Activated B cell treated with CpG ODN at 0.5 μM for 24 hours (primary cell): ENCODE measurements around the gene SPSB1. TPM values are rescaled to one million over a fixed set of nuclear protein-coding genes. Genes with fewer than 3 reads are reported as not detected.

Experiments used
- ATAC-seq: fragments of 200-7000 bp; cut with Tn5 transposase; one replicate; pipeline ENCODE4 v1.10.0; 2021; ENCODE audit warnings: low read depth, mild to moderate bottlenecking, moderate library complexity
- CTCF ChIA-PET: fragments of 350-600 bp; sonication (Branson Sonifier 250); formaldehyde crosslinking; loops from one replicate; lab custom pipeline; 2021; ENCODE audit warnings: antibody characterized with exemption; lab: Charles Lee
- POLR2A ChIA-PET: fragments of 350-600 bp; sonication (Branson Sonifier 250); formaldehyde crosslinking; loops from one replicate; lab custom pipeline; 2021; ENCODE audit warnings: antibody characterized with exemption; lab: Charles Lee
- DNase-seq: peaks from one replicate; pipeline ENCODE4 v3.0.0; 2022
- H3K27ac Mint-ChIP-seq: one replicate; pipeline ENCODE4 v1.8.0; 2020; ENCODE audit warnings: mixed read lengths
- H3K27me3 Mint-ChIP-seq: one replicate; pipeline ENCODE4 v1.8.0; 2021; ENCODE audit warnings: mixed read lengths
- H3K36me3 Mint-ChIP-seq: one replicate; pipeline ENCODE4 v1.8.0; 2021; ENCODE audit warnings: low read depth, mixed read lengths
- H3K4me1 Mint-ChIP-seq: one replicate; pipeline ENCODE4 v1.8.0; 2021; ENCODE audit warnings: mixed read lengths
- H3K4me3 Mint-ChIP-seq: one replicate; pipeline ENCODE4 v1.8.0; 2020; ENCODE audit warnings: mild to moderate bottlenecking, mixed read lengths
- H3K9me3 Mint-ChIP-seq: one replicate; pipeline ENCODE4 v1.8.0; 2020; ENCODE audit warnings: mixed read lengths
- intact Hi-C: fragments of 100-400 bp; cut with micrococcal nuclease; formaldehyde crosslinking; loops from one replicate; pipeline ENCODE4 v1.15.1; 2024
- total RNA-seq: library from RNA; stranded (reverse); gene quantifications from 2 replicates; pipeline ENCODE4 v1.2.3, GENCODE V29; 2022
- TF ChIP-seq, protein P1 (sequence below): fragments of 200-600 bp; IDR thresholded peaks from one replicate; pipeline ENCODE4 v1.8.0; 2022; ENCODE audit warnings: antibody characterized with exemption, mild to moderate bottlenecking

The SPSB1 gene
- total RNA-seq, 1 donor from 2014 or later, result 6.1 TPM

DNA sequence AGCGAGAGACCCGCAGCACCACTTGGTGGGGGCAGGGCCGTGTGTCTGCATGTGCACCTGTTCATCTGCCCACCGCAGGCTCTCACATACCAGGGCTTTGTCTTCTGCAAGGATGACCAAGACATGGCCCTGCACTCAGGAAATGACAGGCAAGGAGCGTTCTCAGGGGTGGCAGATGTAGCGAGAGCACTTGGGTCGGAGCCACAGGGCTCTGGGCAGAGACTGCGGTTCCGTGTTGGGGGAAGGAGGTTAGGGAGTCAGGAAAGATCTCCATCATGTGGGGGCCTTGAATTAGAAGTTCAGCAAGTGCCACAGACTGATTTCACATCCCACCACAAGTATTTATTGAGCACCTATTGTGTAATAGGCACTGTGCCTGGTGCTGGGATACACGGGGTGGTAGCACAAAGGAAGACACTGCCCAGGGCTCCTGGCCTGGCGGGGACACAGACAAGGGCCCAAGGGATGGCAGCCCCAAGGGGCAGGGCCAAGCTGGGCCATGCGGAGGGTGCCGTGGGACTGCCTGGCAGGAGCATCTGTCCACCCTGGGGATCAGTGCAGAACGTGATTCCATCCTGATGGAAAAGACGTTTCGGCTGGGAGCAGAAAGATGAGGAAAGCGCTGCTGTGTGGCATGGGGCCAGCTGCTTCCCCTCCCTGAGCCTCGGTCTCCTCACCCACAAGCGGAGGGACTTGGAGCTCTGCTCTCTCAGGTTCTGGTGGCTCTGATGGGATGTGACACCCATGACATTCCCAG lies 11.4 kb upstream of the SPSB1 start:
- CTCF ChIA-PET, result interaction anchor here (1.6 kb wide), 1 partner anchor 8 kb away, joined by 5 read pairs; no protein-coding TSS in a partner anchor
- DNase-seq, result no peak
- no peak for ATAC-seq
- peaks cover 22% of the 10 kb centered on the region for H3K4me1 Mint-ChIP-seq
- H3K27me3 Mint-ChIP-seq, result peaks cover 18% of the 10 kb centered on the region
- intact Hi-C loops, result loop anchor here (10.0 kb wide), 2 partner anchors 294 to 584 kb away; no protein-coding TSS in a partner anchor
- POLR2A ChIA-PET, result no interaction called here
- H3K4me3 Mint-ChIP-seq, result no peak overlapping the region
- H3K36me3 Mint-ChIP-seq, result peaks cover 3% of the 10 kb centered on the region
- no peak overlapping the region for H3K27ac Mint-ChIP-seq
- H3K9me3 Mint-ChIP-seq, result no peaks in the 10 kb centered on the region
- TF ChIP-seq, protein P1, sequence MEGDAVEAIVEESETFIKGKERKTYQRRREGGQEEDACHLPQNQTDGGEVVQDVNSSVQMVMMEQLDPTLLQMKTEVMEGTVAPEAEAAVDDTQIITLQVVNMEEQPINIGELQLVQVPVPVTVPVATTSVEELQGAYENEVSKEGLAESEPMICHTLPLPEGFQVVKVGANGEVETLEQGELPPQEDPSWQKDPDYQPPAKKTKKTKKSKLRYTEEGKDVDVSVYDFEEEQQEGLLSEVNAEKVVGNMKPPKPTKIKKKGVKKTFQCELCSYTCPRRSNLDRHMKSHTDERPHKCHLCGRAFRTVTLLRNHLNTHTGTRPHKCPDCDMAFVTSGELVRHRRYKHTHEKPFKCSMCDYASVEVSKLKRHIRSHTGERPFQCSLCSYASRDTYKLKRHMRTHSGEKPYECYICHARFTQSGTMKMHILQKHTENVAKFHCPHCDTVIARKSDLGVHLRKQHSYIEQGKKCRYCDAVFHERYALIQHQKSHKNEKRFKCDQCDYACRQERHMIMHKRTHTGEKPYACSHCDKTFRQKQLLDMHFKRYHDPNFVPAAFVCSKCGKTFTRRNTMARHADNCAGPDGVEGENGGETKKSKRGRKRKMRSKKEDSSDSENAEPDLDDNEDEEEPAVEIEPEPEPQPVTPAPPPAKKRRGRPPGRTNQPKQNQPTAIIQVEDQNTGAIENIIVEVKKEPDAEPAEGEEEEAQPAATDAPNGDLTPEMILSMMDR, result no peak

DNA sequence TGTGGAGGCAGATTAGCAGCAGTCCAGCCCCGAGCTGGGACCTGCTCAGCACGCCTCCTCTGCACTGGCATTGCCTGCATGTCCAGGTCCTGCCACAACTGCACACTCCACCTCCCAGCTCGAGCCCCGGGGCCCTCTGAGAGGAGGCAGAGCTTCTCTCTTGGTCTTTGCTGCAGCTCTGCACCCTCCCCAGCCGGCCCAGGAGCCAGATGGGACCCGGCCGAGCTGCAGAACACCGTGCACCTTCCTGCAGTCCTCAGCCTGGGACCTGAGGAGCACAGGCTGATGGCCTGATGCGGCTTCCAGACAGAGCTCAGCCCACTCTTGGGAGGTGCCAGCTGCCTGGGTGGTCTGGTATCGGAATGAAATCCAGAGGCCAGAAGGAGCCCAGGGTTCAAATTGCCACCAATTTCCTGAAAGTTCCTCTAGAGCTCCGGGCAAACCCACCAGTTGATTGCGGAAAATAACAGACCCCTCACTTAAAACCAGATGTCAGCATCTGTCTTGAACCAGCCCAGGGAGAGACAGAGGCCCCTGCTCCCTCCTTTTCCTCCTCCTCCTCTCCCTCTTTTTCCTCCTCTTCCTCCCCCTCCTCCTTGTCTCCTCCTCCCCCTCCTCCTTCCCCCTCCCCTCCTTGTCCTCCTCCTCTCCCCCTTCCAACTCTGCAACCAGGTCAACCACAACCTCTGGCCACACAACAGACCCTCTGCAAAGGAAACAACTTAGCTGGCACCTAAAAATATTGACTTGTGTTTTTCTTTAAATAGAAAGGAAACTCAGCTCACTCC lies 10.6 kb upstream of the SPSB1 start:
- no peak overlapping the region for H3K4me3 Mint-ChIP-seq
- no peak for DNase-seq
- H3K36me3 Mint-ChIP-seq, result peaks cover 3% of the 10 kb centered on the region
- CTCF ChIA-PET, result interaction anchor here (1.3 kb wide), 1 partner anchor 174 kb away, joined by 4 read pairs; no protein-coding TSS in a partner anchor
- H3K4me1 Mint-ChIP-seq, result peaks cover 22% of the 10 kb centered on the region
- no peak overlapping the region for H3K27ac Mint-ChIP-seq
- intact Hi-C loops, result loop anchor here (10.0 kb wide), 2 partner anchors 293 to 583 kb away; no protein-coding TSS in a partner anchor
- peaks cover 18% of the 10 kb centered on the region for H3K27me3 Mint-ChIP-seq
- ATAC-seq, result no peak
- H3K9me3 Mint-ChIP-seq, result no peaks in the 10 kb centered on the region
- POLR2A ChIA-PET, result no interaction called here
- TF ChIP-seq, protein P1, result no peak

DNA sequence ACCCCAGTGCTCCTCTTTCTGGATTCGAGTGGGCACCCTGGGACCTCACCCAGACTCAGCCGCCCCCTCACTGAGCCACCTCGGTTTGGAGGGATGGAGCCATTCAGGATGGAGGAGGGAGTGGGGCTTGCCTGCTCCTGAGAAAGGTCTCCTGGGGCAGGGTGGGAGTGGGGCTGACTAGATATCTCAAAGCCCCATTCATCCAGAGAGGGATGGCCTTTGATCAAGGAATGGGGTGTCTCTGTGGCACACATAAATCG lies 10.1 kb upstream of the SPSB1 start:
- Mint-ChIP-seq H3K4me1 (peaks cover 22% of the 10 kb centered on the region), H3K4me3 (no peak overlapping the region), H3K36me3 (peaks cover 2% of the 10 kb centered on the region), H3K27me3 (peaks cover 18% of the 10 kb centered on the region), H3K27ac (no peak overlapping the region), H3K9me3 (no peaks in the 10 kb centered on the region)
- intact Hi-C loops, result loop anchor here (10.0 kb wide), 2 partner anchors 292 to 582 kb away; no protein-coding TSS in a partner anchor
- TF ChIP-seq, protein P1, result no peak
- ATAC-seq (no peak), DNase-seq (no peak)
- CTCF ChIA-PET, result interaction anchor here (1.3 kb wide), 1 partner anchor 174 kb away, joined by 4 read pairs; no protein-coding TSS in a partner anchor
- POLR2A ChIA-PET, result no interaction called here

DNA sequence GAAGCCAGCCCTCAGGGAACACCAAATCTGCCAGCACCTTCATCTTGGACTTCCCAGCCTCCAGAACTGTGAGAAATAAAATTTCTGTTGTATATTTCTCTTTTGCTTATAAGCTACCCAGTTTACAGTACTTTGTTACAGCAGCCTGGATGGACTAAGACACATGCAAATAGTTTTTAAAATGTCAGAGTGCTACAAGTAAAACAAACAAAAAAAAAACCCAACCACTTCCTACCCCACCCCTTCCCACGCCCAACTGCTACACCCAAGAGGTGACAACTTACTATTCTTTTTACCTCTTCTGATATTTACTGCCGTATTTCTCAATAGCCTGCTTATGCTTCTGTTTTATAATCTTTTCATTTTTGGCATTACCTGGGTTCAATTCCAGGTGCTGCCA lies 8.6 kb upstream of the SPSB1 start:
- TF ChIP-seq, protein P1, result no peak
- CTCF ChIA-PET, result no interaction called here
- no peak overlapping the region for H3K4me3 Mint-ChIP-seq
- POLR2A ChIA-PET, result no interaction called here
- H3K36me3 Mint-ChIP-seq, result no peaks in the 10 kb centered on the region
- peaks cover 22% of the 10 kb centered on the region for H3K4me1 Mint-ChIP-seq
- DNase-seq, result no peak
- H3K9me3 Mint-ChIP-seq, result peaks cover 6% of the 10 kb centered on the region
- intact Hi-C loops, result loop anchor here (10.0 kb wide), 2 partner anchors 291 to 581 kb away; no protein-coding TSS in a partner anchor
- H3K27me3 Mint-ChIP-seq, result peaks cover 18% of the 10 kb centered on the region
- H3K27ac Mint-ChIP-seq, result no peak overlapping the region
- no peak for ATAC-seq

DNA sequence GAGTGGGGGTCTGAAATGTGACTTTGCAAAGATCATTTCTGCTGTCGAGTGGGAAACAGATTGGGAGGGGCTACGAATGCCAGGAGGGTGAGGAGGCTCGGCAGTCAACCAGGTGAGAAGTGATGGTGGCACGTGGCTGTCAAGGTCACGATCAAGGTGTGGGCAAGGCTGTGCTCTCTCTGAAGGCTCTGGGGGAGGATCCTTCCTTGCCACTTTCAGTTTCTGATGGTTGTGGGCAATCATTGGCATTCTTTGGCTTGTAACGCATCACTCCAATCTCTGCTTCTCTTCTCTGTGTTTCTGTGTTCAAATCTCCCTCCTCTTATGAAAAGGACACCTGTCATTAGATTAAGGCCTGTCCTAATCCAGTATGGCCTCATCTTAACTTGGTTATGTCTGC lies 6.1 kb upstream of the SPSB1 start:
- H3K36me3 Mint-ChIP-seq, result no peaks in the 10 kb centered on the region
- peaks cover 4% of the 10 kb centered on the region for H3K27me3 Mint-ChIP-seq
- H3K9me3 Mint-ChIP-seq, result peaks cover 6% of the 10 kb centered on the region
- TF ChIP-seq, protein P1, result no peak
- POLR2A ChIA-PET, result no interaction called here
- intact Hi-C loops, result loop anchor here (10.0 kb wide), 2 partner anchors 288 to 578 kb away; no protein-coding TSS in a partner anchor
- H3K4me3 Mint-ChIP-seq, result no peak overlapping the region
- no peak for DNase-seq
- peaks cover 16% of the 10 kb centered on the region for H3K4me1 Mint-ChIP-seq
- no peak overlapping the region for H3K27ac Mint-ChIP-seq
- ATAC-seq, result no peak
- CTCF ChIA-PET, result no interaction called here
